Keratinocyte (primary cell): ENCODE data around the gene CCDC85C. TPM values are rescaled to one million over a fixed set of nuclear protein-coding genes. Genes with fewer than 3 reads are reported as not detected.

ENCODE experiments used
- DNase-seq: peaks from one replicate; pipeline ENCODE4 v3.0.0-alpha.2; 2011; ENCODE audit warnings: low read depth, missing footprints, low spot score
- FAIRE-seq: peaks from 2 replicates; lab custom pipeline; 2011; peaks lifted over from hg19 to GRCh38; lab: Jason Lieb, UNC
- H2AFZ ChIP-seq: 2 replicates; pipeline ENCODE4 v1.6.0; 2012; ENCODE audit warnings: low read length, control low read depth, inconsistent platforms; ENCODE audit not compliant: control insufficient read depth
- H3K27ac ChIP-seq: 2 replicates; pipeline ENCODE4 v1.5.1; 2011; ENCODE audit warnings: low read length; ENCODE audit not compliant: control insufficient read depth, insufficient read depth
- H3K27me3 ChIP-seq: 3 replicates; pipeline ENCODE4 v1.6.0; 2011; ENCODE audit warnings: low read length; ENCODE audit not compliant: control insufficient read depth, insufficient read depth; ENCODE audit errors: extremely low read depth
- H3K36me3 ChIP-seq, 2 experiments: 2 replicates in 1 of 2; 3 replicates in 1 of 2; pipeline ENCODE4 v1.5.1; 2011; ENCODE audit warnings: low read length in 2 of 2, mild to moderate bottlenecking in 1 of 2; ENCODE audit not compliant: control insufficient read depth in 2 of 2, insufficient read depth in 2 of 2; ENCODE audit errors: extremely low read depth in 1 of 2
- H3K4me1 ChIP-seq: 3 replicates; pipeline ENCODE4 v1.5.1; 2011; ENCODE audit warnings: low read length; ENCODE audit not compliant: control insufficient read depth, insufficient read depth; ENCODE audit errors: extremely low read depth
- H3K4me2 ChIP-seq: 3 replicates; pipeline ENCODE4 v1.6.0; 2011; ENCODE audit warnings: low read depth, low read length; ENCODE audit not compliant: control insufficient read depth, insufficient read depth; ENCODE audit errors: extremely low read depth
- H3K4me3 ChIP-seq, 3 experiments: fragments of 200-600 bp in 1 of 3; sonication (generic) in 1 of 3; 2 replicates in 2 of 3; 3 replicates in 1 of 3; pipeline ENCODE4 v1.5.1; 2011 to 2016; ENCODE audit warnings: low read length in 3 of 3, mild to moderate bottlenecking in 3 of 3, control low read depth in 2 of 3, inconsistent platforms in 1 of 3, low read depth in 1 of 3, mixed read lengths in 1 of 3, mixed run types in 1 of 3, moderate library complexity in 1 of 3; ENCODE audit not compliant: control insufficient read depth in 2 of 3, insufficient read depth in 2 of 3; ENCODE audit errors: extremely low read depth in 1 of 3
- H3K79me2 ChIP-seq: 2 replicates; pipeline ENCODE4 v1.6.0; 2012; ENCODE audit warnings: low read length; ENCODE audit not compliant: control insufficient read depth, insufficient read depth
- H3K9ac ChIP-seq: 3 replicates; pipeline ENCODE4 v1.6.0; 2011; ENCODE audit warnings: low read length; ENCODE audit not compliant: control insufficient read depth, insufficient read depth; ENCODE audit errors: extremely low read depth
- H3K9me1 ChIP-seq: 3 replicates; pipeline ENCODE4 v1.6.0; 2011; ENCODE audit warnings: low read length; ENCODE audit not compliant: control insufficient read depth, insufficient read depth; ENCODE audit errors: extremely low read depth
- H3K9me3 ChIP-seq: 2 replicates; pipeline ENCODE4 v1.5.1; 2012; ENCODE audit warnings: low read depth, low read length; ENCODE audit not compliant: control insufficient read depth
- H4K20me1 ChIP-seq: 3 replicates; pipeline ENCODE4 v1.6.0; 2011; ENCODE audit warnings: low read length; ENCODE audit not compliant: control insufficient read depth, insufficient read depth; ENCODE audit errors: extremely low read depth
- EZH2 ChIP-seq: IDR thresholded peaks from one replicate; pipeline ENCODE4 v1.6.1; 2012; ENCODE audit warnings: inconsistent platforms, mild to moderate bottlenecking, low read length, moderate library complexity
- dilution Hi-C: fragments of 300-500 bp; cut with MboI; formaldehyde crosslinking; loops from one replicate; pipeline ENCODE4 v1.7.0; 2020; ENCODE audit warnings: low sequenced_read_pairs; ENCODE audit not compliant: extremely low pct_ligation_motif_present
- polyA plus RNA-seq, 5 experiments: library from polyadenylated mRNA; depleted of rRNA in 3 of 5; stranded (reverse) in 3 of 5; stranded (forward) in 1 of 5; unstranded in 1 of 5; fragments of >200 nt; gene quantifications; 1 replicate in 1 of 5; 2 replicates in 3 of 5; 3 replicates in 1 of 5; pipeline versions ENCODE4 v1.2.1 to v1.2.3, GENCODE V29; 2011 to 2012; ENCODE audit warnings: missing spikeins in 2 of 5, low read depth in 1 of 5, low replicate concordance in 1 of 5
- TF ChIP-seq, protein P1 (sequence below), 3 experiments: IDR thresholded peaks in 1 of 3; conservative IDR thresholded peaks in 1 of 3; optimal IDR thresholded peaks in 1 of 3; 2 replicates in 2 of 3; 3 replicates in 1 of 3; pipeline versions ENCODE3 to v1.5.1; 2011; ENCODE audit warnings: low read length in 3 of 3, mild to moderate bottlenecking in 3 of 3, moderate library complexity in 2 of 3, control low read depth in 1 of 3, inconsistent platforms in 1 of 3; ENCODE audit not compliant: insufficient read depth in 2 of 3; ENCODE audit errors: extremely low read depth in 1 of 3

The CCDC85C gene
- polyA plus RNA-seq, 1 donor (not counting 4 experiments of a cell fraction or from before 2014, with no cell fraction given) = 13.2 TPM

DNA sequence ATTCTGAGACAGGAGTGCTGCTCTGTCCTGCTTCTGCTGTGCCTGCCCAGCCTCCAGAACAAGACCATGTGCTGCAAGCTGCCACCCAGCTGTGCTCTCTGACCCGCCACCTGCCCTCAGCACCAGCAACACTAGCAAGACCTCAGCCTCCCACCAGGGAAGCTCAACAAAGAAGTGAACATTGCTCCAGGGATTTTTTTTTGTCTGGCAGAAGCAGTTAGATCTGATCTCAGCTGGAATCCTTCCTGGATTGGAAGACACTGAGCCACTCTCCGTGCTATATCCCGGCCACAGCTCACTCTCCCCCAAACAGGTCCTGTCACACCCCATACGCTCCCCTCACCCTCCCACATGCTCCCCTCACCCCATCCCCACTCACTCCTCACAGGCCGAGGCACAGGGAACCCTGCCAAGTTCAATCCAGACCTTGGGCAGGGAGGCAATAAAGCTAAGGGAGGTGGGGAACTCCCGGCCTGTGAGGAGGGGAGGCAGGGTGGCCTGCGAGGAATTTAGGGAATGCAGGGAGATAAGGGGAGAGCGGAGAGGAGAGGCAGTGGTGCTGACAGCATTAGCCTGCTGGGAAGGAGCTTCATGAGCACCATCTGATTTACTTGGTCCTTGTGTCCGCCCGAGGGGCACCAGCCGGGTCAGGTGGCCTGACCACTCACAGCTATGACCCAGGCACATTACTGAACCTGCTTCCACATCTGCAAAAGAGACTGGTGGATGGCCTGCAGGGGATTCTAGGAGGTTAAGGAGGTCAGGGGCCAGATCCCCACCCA, 29.7 kb downstream of the CCDC85C start:
- TF ChIP-seq, protein P1, sequence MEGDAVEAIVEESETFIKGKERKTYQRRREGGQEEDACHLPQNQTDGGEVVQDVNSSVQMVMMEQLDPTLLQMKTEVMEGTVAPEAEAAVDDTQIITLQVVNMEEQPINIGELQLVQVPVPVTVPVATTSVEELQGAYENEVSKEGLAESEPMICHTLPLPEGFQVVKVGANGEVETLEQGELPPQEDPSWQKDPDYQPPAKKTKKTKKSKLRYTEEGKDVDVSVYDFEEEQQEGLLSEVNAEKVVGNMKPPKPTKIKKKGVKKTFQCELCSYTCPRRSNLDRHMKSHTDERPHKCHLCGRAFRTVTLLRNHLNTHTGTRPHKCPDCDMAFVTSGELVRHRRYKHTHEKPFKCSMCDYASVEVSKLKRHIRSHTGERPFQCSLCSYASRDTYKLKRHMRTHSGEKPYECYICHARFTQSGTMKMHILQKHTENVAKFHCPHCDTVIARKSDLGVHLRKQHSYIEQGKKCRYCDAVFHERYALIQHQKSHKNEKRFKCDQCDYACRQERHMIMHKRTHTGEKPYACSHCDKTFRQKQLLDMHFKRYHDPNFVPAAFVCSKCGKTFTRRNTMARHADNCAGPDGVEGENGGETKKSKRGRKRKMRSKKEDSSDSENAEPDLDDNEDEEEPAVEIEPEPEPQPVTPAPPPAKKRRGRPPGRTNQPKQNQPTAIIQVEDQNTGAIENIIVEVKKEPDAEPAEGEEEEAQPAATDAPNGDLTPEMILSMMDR (optimal IDR thresholded peaks at IDR 0.05 in 1 of 3, IDR thresholded peaks at IDR 0.05 in 1 of 3, conservative IDR thresholded peaks at IDR 0.05 in 1 of 3; ENCODE audit: extremely low read depth in 1 of 3, insufficient read depth in 2 of 3, low read length in 3 of 3) = no peak
- TF ChIP-seq EZH2 = no peak
- H3K79me2 ChIP-seq = peaks cover 95% of the 10 kb centered on the region
- dilution Hi-C loops = no loop called here
- H2AFZ ChIP-seq = no peak overlapping the region
- H4K20me1 ChIP-seq = no peaks in the 10 kb centered on the region
- H3K36me3 ChIP-seq = no peaks in the 10 kb centered on the region
- FAIRE-seq (peak; percentile 89), DNase-seq (peak; percentile 32)
- H3K4me2 ChIP-seq = peak overlapping the region; percentile 89
- H3K9me1 ChIP-seq = peaks cover 6% of the 10 kb centered on the region
- peak overlapping the region in 2 of 3 experiments; percentile 29 to 54 for H3K4me3 ChIP-seq
- peak overlapping the region; percentile 73 for H3K27ac ChIP-seq
- H3K27me3 ChIP-seq = no peaks in the 10 kb centered on the region
- no peaks in the 10 kb centered on the region for H3K9me3 ChIP-seq
- peaks cover 51% of the 10 kb centered on the region for H3K4me1 ChIP-seq
- H3K9ac ChIP-seq = peak overlapping the region; percentile 60

DNA sequence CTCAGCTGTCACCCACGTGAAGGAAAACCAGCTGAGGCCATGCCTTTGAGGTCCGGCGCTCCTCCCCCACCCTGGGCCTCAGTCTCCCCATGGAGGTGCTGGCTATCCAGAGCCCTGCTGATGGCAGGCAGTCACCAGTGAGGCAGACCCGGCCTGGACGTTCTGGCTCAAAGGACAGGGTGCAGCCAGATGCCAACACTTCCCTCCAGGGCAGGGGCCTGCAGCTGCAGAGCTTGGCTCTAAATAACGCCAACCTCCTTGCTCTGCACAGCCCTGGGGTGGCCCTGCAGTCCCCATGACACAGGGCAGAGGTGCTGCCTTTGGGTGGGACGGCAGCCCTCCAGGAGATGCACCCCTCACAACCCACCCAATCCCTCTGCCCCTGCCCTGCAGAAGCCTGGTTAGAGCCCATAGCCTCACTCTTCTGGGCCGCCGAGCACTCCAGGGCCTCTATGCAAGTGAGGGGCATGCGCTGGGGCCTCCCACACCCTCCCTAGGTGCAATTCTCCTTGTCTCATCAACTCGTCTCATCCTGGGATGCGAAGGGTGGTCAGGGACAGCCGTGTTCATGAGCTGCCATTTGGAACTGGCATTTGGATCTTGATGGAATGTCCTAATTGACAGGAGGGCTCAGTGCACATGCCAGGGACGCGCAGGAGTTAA, 30.4 kb downstream of the CCDC85C start:
- dilution Hi-C loops = no loop called here
- no peak overlapping the region for H3K4me2 ChIP-seq
- no peaks in the 10 kb centered on the region for H3K36me3 ChIP-seq
- no peak overlapping the region for H2AFZ ChIP-seq
- peaks cover 3% of the 10 kb centered on the region for H4K20me1 ChIP-seq
- H3K27me3 ChIP-seq = no peaks in the 10 kb centered on the region
- TF ChIP-seq EZH2 = no peak
- TF ChIP-seq, protein P1 (optimal IDR thresholded peaks at IDR 0.05 in 1 of 3, IDR thresholded peaks at IDR 0.05 in 1 of 3, conservative IDR thresholded peaks at IDR 0.05 in 1 of 3; ENCODE audit: extremely low read depth in 1 of 3, insufficient read depth in 2 of 3, low read length in 3 of 3) = no peak
- H3K9me1 ChIP-seq = peaks cover 6% of the 10 kb centered on the region
- H3K9me3 ChIP-seq = no peaks in the 10 kb centered on the region
- H3K4me1 ChIP-seq = peaks cover 44% of the 10 kb centered on the region
- H3K4me3 ChIP-seq = no peak overlapping the region
- H3K79me2 ChIP-seq = peaks cover 96% of the 10 kb centered on the region
- FAIRE-seq (no peak), DNase-seq (no peak)
- no peak overlapping the region for H3K27ac ChIP-seq
- H3K9ac ChIP-seq = peak overlapping the region; percentile 60
